GM11168 (cell line): ENCODE results near the gene KIF5A.
"Not testable (repeated sequence)": the region's sequence is repeated elsewhere in the genome, so short reads cannot be mapped to it uniquely, and the experiment has no call there.

Source experiments
- in situ Hi-C: fragments of 300-500 bp; cut with MboI; formaldehyde crosslinking; loops from one replicate; pipeline ENCODE4 v1.12.0; 2022; ENCODE audit warnings: low sequenced_read_pairs; ENCODE audit not compliant: unreplicated experiment

The KIF5A gene

DNA sequence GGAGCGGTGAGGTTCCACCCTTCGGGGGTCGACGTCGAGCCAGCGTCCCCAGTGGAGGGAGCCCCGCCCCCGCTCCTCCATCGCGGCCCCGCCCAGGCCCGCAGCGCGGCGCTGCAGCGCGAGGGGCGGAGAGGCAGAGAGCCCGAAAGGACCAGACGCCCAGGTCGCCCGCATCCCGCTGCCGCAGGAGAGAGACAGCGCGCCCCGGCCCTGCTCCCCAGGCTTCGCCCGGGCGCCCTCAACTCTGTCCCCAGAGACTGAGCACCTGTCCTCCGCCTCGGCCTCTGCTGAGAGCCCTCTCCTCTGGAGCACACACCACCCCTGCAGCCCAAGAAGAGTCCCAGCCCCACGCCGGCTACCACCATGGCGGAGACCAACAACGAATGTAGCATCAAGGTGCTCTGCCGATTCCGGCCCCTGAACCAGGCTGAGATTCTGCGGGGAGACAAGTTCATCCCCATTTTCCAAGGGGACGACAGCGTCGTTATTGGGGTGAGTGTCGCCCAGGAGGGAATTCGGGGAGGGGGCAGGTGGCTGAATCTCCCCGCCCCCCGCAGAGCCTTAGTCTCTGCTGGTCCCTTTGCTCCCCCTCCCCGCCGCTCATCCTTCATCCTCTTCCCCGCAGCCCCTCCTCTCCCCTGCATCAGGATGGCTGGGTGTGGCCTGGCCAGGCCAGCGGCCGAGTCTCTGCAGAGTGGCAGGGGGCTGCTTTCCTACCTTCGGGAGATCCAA, at the start of gene KIF5A:
KIF5A (plus strand) TSS at position 136 of the 732 bp plus-strand sequence; CDS start at position 364, 228 bp downstream.
- in situ Hi-C loops: no loop called here

DNA sequence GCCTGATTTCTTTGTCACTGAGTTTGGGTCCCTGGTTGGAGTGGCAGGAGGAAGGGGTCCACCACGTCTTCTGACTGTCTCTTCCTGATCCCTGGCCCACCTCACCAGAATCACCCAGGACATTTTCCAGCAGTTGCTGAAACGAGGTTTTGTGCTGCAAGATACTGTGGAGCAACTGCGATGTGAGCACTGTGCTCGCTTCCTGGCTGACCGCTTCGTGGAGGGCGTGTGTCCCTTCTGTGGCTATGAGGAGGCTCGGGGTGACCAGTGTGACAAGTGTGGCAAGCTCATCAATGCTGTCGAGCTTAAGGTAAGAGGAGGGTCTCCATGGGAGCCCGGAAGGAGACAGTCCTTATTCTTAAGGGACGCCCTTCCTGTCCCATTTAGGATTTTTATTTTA, 49.6 kb upstream of the KIF5A start:
- in situ Hi-C loops: no loop called here

DNA sequence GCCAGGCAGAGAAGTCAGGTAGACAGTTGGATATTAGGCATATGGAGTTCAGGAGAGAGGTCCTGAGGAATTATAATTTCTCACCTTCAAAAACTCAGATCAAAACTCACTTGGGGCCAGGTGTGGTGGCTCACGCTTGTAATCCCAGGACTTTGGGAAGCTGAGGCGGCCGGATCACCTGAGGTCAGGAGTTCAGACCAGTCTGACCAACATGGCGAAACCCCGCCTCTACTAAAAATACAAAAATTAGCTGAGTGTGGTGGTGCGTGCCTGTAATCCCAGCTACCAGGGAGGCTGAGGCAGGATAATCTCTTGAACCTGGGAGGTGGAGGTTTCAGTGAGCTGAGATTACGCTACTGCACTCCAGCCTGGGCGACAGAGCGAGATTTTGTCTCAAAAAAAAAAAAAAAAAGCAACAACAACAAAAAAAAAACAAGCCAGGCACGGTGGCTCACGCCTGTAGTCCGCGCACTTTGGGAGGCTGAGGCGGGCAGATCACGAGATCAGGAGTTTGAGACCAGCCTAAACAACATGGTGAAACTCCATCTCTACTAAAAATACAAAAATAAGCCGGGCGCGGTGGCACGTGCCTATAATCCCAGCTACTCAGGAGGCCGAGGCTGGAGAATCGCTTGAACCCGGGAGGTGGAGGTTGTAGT, 47.4 kb upstream of the KIF5A start:
- in situ Hi-C loops: not testable (repeated sequence)

DNA sequence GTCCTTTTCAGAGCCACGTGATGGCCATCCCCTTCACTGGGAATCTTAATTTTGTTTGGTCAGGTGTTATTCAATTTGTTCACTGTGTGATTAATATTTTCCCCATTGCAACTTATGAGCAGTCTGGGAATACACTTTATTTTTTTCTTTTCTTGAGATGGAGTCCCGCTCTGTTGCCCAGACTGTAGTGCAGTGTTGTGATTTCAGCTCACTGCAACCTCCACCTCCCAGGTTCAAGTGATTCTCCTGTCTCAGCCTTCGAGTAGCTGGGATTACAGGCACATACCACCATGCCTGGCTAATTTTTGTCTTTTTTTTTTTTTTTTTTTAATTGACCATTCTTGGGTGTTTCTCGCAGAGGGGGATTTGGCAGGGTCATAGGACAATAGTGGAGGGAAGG, 43.3 kb upstream of the KIF5A start:
- in situ Hi-C loops: not testable (repeated sequence)

DNA sequence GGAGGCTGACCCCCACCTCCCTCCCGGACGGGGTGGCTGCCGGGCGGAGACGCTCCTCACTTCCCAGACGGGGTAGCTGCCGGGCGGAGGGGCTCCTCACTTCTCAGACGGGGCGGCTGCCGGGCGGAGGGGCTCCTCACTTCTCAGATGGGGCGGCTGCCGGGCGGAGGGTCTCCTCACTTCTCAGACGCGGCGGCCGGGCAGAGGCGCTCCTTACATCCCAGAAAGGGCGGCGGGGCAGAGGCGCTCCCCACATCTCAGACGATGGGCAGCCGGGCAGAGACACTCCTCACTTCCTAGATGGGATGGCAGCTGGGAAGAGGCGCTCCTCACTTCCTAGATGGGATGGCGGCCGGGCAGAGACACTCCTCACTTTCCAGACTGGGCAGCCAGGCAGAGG, 42.0 kb upstream of the KIF5A start:
- in situ Hi-C loops: not testable (repeated sequence)

DNA sequence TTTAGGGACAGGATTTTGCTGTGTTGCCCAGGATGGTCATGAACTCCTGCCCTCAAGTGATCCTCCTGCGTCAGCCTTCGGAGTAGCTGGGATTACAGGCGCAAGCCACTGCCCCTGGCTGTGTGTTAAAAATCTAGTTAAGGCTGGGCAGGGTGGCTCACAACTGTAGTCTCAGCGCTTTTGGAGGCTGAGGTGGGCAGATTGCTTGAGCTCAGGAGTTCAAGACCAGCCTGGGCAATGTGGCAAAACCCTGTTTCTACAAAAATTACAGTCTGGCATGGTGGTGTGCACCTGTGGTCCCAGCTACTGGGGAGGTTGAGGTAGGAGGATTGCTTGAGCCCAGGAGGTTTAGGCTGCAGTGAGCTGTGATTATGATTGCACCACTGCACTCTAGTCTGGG, 38.7 kb upstream of the KIF5A start:
- in situ Hi-C loops: no loop called here

DNA sequence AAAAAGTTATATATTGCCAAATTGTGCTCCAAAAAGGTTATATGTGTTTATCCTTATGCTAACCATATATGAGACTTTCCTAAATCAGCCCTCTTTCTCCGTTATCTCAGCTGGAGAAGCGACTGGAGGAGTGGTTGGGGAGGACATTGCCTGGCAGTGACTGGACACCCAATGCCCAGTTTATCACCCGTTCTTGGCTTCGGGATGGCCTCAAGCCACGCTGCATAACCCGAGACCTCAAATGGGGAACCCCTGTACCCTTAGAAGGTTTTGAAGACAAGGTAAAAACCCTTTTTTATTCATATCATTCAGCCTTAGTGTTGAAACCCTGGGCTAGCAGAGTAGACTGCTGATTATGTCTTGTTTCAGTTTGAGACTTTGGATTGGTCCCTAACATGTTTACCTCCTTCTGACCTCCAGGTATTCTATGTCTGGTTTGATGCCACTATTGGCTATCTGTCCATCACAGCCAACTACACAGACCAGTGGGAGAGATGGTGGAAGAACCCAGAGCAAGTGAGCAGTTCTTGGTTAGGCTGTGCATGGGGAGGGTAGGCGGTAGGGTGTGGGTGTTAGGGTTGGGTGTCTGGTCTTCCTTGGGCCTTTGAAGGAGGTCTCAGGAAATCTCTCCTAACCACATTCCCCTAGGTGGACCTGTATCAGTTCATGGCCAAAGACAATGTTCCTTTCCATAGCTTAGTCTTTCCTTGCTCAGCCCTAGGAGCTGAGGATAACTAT, 38.1 kb upstream of the KIF5A start:
- in situ Hi-C loops: no loop called here

DNA sequence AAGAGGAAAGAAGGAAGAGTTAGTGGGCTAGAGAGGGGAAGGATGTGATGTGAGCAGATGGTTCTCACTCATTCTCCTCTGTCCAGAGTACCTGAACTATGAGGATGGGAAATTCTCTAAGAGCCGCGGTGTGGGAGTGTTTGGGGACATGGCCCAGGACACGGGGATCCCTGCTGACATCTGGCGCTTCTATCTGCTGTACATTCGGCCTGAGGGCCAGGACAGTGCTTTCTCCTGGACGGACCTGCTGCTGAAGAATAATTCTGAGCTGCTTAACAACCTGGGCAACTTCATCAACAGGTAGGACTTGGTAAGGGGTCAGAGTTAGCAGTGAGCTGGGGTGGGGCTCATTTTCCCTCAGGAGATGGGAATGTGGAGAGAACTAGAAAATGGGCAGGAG, 37.2 kb upstream of the KIF5A start:
- in situ Hi-C loops: no loop called here

DNA sequence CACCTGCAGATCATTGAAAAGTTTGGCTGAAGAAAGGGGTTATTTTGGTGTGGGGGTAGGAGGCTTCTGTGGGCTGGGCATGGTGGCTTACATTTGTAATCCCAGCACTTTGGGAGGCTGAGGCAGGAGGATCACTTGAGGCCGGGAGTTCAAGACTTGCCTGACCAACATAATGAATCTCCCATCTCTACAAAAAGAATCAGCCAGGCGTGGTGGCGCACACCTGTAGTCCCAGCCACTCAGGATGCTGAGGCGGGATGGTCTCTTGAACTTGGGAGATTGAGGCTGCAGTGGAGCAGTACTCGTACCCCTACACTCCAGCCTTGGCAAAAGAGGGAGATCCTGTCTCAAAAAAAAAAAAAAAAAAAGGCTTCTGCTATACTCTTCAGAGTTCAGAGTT, 36.6 kb upstream of the KIF5A start:
- in situ Hi-C loops: no loop called here

DNA sequence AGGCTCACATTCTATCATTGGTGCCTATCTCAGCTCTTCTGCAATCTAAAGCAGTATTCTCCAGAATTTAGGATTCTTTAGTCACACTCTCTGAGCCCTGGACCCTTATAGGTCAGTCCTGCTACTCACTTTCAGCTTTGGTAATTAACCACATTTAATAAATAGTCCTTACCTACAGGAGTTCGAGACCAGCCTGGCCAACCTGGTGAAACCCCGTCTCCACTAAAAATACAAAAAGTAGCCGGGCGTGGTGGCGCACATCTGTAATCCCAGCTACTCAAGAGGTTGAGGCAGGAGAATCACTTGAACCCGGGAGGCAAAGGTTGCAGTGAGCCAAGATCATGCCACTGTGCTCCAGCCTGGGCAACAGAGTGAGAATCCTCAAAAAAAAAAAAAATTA, 36.2 kb upstream of the KIF5A start:
- in situ Hi-C loops: not testable (repeated sequence)

DNA sequence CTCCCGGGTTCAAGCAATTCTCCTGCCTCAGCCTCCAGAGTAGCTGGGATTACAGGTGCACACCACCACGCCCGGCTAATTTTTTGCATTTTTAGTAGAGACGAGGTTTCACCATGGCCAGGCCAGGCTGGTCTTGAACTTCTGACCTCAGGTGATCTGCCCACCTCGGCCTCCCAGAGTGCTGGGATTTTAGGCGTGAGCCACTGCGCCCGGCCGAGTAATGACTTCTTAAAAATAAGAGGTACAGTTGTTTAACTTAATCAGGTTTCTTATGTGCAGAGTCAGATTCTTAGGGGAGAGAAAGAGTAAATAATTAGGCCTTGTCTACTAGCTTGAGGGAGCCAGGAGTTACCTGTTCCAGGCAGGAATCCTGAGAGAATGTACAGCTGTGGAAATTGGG, 35.6 kb upstream of the KIF5A start:
- in situ Hi-C loops: not testable (repeated sequence)

DNA sequence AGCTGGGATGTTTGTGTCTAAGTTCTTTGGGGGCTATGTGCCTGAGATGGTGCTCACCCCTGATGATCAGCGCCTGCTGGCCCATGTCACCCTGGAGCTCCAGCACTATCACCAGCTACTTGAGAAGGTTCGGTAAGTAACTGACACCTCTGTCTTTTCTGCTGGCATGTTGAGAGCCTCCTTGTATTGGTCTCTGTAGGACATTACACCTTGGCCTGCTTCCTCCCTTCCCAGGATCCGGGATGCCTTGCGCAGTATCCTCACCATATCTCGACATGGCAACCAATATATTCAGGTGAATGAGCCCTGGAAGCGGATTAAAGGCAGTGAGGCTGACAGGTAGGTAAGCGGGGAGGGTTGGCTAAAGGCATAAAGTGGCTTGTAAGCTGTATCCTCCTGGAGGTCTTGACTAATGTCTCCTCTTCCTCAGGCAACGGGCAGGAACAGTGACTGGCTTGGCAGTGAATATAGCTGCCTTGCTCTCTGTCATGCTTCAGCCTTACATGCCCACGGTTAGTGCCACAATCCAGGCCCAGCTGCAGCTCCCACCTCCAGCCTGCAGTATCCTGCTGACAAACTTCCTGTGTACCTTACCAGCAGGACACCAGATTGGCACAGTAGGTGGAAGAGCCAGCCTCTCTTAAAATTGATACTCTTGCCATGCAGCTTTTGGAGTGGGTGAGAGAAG, 35.0 kb upstream of the KIF5A start:
- in situ Hi-C loops: no loop called here

DNA sequence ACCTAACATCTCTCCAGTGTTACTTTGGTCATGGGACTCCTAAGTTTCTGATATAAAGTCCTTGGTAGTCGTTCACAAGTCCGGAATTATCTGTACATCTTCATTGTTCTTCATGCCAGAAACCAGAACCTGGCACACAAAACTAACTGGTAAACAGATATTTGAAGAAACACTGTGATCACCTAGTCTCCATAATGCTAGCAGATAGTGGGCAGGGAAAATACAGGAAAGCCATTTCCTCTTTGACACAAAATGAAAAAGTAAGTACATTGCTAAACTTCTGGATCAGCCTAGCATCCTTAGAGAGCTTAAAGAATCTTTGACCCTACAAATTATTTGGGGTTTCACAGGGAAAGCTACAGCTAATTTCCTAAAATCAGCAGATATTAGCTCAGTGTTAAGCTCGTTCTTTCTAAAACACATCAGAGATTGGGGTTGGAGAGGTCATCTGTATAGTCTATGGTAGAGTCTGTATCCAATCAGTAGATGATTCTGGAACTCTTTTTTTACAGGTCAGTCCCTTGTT, 34.4 kb upstream of the KIF5A start:
- in situ Hi-C loops: no loop called here

DNA sequence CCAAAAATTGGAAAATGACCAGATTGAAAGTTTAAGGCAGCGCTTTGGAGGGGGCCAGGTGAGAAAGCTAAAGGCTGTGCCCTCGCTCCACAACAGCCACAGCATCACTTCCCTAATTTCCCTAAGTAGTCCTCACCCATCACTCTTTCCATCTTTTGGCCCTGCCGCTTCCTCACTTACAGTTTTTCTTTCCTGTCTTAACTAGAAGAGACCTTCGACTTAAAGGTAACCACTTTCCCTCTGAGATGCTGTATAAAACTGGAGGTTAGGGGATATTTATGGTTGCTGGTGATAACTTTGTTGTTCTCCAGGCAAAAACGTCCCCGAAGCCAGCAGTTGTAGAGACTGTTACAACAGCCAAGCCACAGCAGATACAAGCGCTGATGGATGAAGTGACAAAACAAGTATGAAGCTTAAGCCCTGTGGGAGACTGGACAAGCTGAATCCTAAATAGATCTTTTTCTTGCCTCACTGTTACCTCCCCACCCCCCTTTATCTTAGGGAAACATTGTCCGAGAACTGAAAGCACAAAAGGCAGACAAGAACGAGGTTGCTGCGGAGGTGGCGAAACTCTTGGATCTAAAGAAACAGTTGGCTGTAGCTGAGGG, 33.8 kb upstream of the KIF5A start:
- in situ Hi-C loops: no loop called here

DNA sequence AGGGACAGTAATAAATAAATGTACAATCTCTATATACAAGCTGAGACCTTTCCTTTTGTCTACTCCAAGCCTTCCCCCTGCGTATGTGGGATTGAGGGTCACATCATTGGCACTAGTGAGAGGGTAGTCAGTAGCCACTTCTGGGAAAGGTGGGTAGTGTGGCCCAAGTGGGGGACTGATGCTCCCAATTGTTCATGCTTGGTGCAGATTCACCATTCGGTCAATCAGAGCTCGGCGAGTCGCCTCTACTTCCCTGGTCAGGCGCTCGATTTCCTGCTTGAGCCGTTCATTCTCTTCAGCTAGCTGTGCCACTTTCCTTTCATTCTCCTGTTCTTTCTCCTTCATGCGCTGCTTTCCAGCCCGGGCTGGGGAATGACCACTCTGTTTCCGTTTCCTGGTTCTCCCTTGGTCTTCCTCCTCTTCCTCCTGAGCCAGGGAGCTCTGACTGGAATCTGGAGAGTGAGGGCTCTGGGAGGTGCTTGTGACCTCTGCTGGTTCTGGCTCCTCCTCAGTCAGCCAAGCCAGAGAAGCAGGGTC, 33.2 kb upstream of the KIF5A start:
- in situ Hi-C loops: no loop called here

DNA sequence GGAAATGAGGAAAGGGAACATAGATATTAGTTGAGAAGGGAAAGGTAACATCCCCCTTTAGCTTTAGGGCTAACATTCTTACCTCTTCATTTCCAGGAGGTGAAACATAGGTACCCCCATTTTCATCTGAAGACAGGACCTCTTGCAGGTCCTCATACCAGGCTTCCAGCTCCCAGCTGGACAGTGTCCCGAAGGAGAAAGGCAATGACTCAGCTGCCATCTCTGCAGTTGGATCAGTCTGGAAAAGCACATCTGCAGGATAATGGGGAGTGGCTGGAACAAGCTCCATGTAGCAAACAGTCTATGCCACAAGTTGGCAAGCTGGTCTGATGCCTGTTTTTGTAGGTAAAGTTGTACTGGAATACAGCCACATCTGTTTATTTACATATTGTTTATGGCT, 32.7 kb upstream of the KIF5A start:
- in situ Hi-C loops: no loop called here

DNA sequence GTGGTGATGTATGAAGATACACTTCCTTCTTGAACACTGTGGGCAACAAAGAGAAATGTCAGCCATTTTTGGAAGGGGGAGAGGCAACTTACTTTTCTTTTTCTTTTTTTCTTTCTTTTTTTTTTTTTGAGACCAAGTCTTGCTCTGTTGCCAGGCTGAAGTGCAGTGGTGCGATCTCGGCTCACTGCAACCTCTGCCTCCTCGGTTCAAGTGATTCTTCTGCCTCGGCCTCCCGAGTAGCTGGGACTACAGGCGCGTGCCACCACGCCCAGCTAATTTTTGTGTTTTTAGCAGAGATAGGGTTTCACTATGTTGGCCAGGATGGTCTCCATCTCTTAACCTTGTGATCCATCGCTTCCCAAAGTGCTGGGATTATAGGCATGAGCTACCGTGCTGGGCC, 32.1 kb upstream of the KIF5A start:
- in situ Hi-C loops: not testable (repeated sequence)

DNA sequence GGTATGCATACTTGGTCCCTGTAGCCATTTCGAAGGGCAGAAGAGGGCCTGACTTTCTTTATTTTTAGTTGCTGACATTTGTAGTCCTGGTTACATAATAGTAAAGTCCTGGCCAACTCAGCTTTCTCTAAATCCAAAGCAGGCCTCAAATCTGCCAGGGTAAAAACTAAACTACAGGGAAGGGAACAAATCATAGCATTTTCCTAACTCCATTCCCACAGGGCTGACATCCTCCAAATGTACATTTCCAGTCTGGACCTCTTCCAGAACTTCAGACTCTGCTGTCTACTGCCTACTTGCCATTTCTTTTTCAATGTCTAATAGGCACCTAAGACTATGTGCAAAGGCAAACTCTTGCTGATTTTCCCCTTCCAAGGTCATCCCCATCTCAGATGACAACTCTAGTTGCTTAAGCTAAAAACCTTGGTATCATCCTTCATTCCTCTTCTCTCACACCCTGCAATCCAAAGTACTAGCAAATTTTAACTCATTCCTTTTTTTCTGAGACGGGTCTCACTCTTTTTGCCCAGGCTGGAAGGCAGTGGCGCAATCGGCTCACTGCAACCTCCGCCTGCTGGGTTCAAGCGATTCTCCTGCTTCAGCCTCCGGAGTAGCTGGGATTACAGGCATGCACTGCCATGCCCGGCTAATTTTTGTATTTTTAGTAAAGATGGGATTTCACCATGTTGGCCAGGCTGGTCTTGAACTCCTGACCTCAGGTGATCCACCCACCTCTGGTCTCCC, 31.5 kb upstream of the KIF5A start:
- in situ Hi-C loops: no loop called here
